Fibroblast of gingiva (primary cell): ENCODE data around the gene ARPC1A.

Experiments used
- DNase-seq: peaks from one replicate; pipeline ENCODE4 v3.0.0-alpha.2; 2011; ENCODE audit warnings: low read depth

ARPC1A gene

DNA sequence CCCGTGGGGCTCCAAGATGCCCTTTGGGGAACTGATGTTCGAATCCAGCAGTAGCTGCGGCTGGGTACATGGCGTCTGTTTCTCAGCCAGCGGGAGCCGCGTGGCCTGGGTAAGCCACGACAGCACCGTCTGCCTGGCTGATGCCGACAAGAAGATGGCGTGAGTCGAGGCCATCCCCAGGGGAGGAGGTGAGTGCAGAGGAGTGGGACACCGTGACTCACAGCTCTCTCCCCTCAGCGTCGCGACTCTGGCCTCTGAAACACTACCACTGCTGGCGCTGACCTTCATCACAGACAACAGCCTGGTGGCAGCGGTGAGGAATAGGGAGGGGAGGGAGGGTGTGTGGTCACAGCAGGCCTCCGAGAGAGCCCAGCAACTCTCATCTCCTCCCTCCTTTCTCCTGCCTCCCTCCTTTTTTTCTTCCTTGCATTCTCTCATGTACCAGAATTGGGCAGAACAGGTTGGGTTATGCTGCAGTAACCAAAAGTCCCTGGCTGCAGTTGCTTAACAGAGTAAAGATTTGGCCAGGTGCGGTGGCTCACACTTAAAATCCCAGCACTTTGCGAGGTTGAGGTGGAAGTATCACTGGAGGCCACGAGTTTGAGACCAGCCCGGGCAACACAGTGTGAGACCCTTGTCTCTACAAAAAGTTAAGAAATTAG is 65.4 kb downstream of the ARPC1A start:
- DNase-seq: no peak

GRCh38 chr7:99392046-99392445 is 66.3 kb downstream of the ARPC1A start:
- DNase-seq: no peak

GRCh38 chr7:99392659-99393354 is 67.1 kb downstream of the ARPC1A start:
- DNase-seq: peak; percentile 40

DNA sequence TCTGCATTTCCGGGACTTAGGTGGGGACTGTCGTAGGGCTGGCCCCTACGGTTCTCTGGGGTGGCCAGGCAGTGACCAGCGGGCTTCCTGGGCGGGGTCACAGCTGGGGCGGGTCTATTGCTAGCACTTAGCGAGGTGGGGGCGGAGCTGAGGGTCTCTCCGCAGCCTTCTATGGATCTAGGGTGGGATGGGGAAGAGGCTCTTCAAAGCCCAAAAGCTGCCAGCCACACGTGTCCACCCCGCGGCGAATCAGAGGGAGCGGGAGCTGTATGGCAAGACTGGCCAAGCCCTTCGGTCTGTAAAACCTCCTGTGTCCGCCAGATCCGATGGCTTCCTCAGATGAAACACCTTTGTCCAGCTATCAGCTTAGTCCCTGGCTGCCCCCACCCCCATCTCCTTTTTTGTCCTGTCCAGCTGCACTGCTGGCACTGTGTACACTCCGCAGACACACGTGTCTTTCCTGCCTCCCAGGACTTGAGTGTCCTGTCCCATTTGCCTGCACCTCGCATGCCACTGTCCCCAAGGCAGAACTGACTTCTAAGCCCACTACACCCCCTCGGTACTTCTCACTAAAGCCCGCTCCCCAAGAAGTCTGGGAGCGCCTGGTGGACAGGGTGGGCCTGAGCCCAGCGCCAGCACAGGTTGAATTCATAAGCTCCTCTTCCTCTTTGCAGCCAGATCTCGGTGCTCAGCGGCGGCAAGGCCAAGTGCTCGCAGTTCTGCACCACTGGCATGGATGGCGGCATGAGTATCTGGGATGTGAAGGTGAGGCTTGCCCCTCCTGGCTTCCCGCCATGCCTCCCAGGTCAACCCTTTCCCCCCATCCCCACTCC is 67.9 kb downstream of the ARPC1A start:
- DNase-seq: no peak

DNA sequence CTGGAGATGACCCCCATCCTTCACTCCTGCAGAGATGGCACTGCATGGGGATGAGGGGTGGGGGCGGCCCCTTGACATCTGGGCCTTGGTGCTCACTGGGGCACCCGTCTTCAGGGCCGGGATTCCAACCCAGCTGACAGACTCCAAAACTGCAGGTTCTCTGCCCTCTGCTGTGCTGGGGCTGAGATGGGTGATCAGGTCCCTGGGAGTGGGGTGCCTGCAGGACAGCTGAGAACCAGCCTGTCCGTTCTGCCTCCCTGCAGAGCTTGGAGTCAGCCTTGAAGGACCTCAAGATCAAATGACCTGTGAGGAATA is 68.4 kb downstream of the ARPC1A start:
- no peak for DNase-seq

GRCh38 chr7:99395616-99396327 is 70.1 kb downstream of the ARPC1A start:
- DNase-seq: no peak

DNA sequence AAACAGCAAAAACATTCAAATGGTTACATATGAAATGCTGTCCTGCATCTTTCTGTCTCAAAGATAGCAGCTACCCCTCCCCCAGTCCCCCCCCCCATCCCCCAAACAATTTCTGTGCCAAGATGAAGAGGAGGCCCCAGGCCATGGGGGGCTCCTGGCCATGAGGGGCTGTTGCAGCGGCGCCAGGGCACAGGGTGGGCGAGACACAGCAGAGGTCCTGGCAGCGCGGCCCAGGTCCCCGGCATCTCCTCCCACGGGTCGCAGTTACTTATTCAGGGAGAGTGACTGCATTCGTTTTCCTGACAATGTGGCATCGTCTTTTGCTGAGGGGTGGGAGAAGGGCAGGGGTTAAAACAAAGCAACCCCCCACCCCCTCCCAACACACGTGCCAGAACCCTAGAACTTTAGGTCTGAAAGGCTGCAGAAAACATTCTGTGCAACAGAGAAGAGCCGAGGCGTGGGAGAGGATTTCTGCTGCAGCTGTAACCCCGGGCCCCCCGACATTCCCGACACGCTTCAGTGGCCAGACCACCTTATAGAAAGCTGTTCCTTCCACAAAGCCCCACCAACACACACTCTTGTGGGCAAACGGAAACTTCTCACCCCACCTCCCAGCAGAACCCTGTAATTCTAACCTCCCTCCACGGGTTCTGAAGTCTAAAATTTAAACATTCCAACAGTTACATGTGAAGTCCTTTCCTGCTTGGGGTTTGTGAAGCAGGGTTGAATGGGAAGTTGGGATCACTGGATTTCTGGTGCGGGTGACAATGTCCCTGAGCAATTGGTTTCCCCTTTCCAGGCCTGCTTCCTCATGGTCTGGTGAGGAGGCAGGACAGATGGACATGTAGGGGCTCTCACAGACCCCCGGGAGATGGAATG is 71.0 kb downstream of the ARPC1A start:
- DNase-seq: no peak

DNA sequence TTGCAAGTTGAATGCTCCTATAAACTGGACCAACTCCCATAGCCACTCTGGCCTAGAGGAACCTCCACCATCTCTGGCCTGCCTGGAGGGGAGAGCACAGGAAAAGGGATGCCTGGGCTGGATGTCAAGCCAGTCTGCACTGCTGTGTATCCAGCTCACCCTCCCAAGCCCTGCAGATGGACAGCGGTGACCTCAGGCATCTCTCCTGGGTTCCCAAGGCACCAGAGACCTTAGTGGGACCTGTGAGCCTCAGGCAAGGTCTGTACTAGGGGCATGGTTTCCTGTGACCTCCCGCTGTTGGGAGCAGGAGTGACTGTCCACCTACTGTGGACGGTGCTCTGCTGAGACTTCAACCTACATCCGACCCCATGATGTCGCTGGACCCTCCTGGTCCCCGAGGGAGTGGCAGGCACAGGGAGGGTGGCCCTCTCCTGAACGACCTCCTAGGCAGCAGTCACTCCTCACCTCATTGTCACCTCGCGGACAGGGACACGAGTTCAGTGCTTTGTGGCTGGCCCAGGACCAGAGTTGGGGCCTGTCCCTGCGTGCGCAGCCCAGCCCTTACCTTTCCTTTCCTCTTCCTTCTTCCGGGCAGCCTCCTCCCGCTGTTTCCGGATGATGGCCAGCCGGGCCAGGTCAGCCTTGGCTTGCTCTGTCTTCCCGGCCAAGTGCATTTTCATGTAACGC is 71.7 kb downstream of the ARPC1A start:
- no peak for DNase-seq

DNA sequence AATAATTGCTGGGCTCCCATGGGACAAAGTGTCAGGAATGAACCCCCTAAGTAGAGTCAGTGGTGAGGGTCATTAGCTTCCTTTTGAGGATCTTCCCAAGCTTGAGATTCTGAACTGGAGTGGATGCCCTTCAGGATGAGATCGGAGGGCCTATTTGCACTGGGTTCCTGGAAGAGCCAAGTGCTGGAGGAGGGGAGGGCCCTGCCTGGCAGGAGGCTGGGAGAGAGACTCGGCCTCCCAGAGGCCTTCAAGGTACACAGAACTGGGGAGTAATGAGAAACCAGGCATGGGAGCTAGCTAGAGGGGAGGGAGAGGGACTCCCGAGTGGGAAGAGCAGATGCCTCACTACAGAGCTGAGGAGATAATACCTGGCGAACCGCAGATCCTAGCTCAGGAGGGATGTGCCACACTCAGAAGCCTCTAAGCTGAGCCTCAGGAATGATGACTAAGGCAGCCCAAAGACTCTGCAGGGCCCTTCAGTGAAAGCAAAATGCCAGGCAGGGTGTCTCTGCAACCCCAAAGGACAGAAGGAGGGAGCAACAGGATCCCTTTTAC is 73.3 kb downstream of the ARPC1A start:
- DNase-seq: no peak

DNA sequence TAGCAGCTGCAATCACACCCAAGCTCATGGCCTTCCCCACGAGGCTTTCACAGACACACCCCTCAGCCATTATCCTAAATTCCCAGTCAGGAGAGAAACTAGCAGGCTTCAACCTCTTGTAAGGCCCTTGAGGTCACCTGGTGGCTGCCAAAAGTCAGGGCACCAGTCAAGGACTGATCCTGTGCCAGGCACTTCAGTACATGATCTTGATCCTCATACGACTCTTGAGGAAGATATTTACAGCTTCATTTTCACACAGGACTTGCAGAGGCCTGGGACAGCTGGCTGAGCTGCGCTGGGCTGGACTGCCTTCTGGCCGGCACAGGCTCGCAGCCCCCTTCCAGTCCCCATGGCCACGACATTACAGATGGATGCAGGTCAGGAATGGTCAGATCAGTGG is 73.9 kb downstream of the ARPC1A start:
- DNase-seq: no peak

GRCh38 chr7:99402854-99403253 is 77.2 kb downstream of the ARPC1A start:
- no peak for DNase-seq

- DNase-seq: no peak
These were observed 78.1 kb downstream of the ARPC1A start for GRCh38 chr7:99403764-99404163.

GRCh38 chr7:99404235-99404976 is 78.7 kb downstream of the ARPC1A start:
- DNase-seq: no peak

- no peak for DNase-seq
These were observed 79.3 kb downstream of the ARPC1A start for GRCh38 chr7:99404977-99405320.

DNA sequence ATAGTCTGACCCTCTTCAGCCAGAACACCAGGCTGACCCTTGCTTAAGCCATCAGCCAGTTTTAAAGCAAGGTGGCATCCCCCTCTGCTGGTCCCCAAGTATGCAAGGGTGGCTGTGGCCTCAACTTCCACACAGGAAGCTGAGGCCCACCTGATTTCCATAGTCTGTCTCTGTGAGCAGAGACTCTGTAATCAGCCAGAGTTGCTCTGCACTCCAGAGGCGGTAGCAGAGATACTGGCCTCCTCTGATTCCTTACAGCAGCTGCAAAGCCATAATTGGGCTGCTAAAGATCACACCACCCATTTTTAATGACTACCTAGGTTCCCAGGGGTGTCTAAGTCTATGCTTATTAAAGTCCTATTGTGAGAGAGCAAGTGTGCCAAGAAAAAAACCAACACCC is 80.9 kb downstream of the ARPC1A start:
- no peak for DNase-seq

DNA sequence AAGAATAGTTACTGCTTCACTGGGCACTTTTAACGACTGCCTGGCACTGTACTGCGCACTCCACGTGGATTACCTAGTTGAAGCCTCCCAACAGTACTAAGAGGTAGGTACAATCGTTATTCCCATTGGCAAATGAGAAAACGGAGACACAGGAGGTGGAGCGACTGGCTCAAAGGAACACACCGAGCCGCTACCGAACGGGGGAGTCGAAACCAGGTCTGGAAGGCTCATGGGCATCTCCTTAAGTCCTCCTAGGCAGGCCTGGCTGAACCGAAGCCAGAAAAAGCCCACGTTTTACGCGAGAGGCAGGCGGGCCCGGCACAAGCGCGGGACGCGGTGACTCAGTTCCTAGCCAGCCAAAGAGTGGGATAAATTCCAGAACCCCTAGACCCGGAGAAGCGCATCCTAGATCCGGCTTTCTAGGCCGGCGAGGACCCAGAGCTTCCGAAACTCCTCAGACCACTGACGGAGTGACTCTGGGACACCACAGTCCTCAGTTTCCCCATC is 82.2 kb downstream of the ARPC1A start:
- DNase-seq: peak; percentile 64

GRCh38 chr7:99408379-99409191 is 82.9 kb downstream of the ARPC1A start, which contains the start of the genes BUD31 and PDAP1:
Gene BUD31 (plus strand): TSS chr7:99408969. CDS start chr7:99411093, 2,124 bp downstream.
Gene PDAP1 (minus strand): TSS chr7:99408597. CDS start chr7:99408548, 49 bp downstream.
- peak; percentile 95 for DNase-seq

DNA sequence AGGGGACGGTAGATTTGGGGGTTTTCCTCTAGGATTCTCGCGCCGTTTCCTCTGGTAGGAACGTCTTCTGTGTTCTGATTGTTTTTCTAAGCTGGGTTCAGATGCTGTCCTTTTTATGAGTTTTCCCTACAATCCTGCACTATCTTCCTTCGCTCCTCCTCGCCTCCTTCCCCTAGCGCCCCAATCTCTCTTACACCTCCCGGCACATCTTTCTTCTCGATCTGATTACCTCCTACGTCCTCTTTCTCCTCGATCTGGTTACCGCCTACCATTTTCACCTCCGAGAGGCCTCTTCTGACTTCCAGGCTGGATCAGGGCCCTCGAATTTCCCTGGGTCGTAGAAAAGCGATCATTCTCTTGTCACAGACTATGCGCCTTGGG is 83.5 kb downstream of the ARPC1A start:
- DNase-seq: no peak

DNA sequence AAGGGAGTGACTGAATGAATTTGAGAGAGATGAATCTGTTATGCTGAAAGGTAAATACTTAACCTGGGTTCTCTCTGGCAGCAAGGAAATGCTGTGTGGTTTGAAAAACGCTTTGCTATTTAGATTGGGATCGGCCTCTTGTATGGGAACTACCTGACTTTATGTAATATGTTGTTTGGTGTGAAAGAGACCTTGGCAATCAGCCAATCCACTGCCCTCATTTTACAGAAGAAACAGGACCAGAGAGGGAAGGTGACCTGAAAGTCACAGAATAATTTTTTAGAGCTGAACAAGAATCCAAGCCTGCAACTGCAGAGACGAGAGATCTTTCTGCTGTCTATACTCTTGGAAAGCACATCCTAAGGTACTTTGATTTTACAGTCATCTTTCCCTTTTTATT is 84.1 kb downstream of the ARPC1A start:
- DNase-seq: no peak
